Measurements from ENCODE around the gene LBH. TPM values are rescaled to one million over a fixed set of nuclear protein-coding genes. Genes with fewer than 3 reads are reported as not detected.
A peak's percentile ranks its signal among the peaks of the same experiment; 100 is the strongest.
"Not testable (repeated sequence)": the region's sequence is repeated elsewhere in the genome, so short reads cannot be mapped to it uniquely, and the experiment has no call there.

LBH gene
- polyA plus RNA-seq, 6 donors from 2014 or later, result 191 to 297 (median 221) TPM

GRCh38 chr2:30269114-30269770, 37.9 kb downstream of the LBH start:
- not testable (repeated sequence) for ATAC-seq (ENCODE audit: low read depth in 2 of 2); DNase-seq; H3K9me3 Mint-ChIP-seq; H3K36me3 Mint-ChIP-seq; H3K27me3 Mint-ChIP-seq
- Mint-ChIP-seq H3K4me3 (peak overlapping the region in 5 of 8 donors; percentile 18 to 81 (median 39)), H3K4me1 (peaks cover 67 to 98% (median 87%) of the 10 kb centered on the region in 3 donors), H3K27ac (peak overlapping the region in 5 of 6 donors; percentile 35 to 81 (median 74))

DNA sequence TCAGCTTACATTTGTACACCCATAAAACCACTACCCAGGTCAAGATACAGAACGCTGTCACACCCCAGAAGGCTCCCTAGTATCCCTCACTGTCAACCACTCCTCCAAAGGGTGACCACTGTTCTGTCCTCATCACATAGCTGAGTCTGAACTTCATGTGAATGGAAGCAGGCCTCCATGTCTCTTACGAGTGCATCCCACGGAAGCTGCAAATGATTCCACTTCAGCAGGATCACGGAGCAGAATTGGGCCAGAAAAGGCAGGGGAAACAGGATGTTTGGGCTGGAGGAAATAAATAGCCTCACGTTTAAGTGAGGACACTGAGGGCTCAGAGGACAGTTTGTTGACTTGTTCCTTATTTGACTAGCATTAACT, 38.4 kb downstream of the LBH start:
- ATAC-seq (ENCODE audit: low read depth in 2 of 2) (no peak), DNase-seq (no peak)
- Mint-ChIP-seq H3K27ac (peak overlapping the region; percentile 43 to 94 (median 68)), H3K9me3 (no peaks in the 10 kb centered on the region), H3K4me1 (peaks cover 68 to 98% (median 90%) of the 10 kb centered on the region in 3 donors), H3K4me3 (peak overlapping the region in 4 of 8 donors; percentile 18 to 57 (median 40)), H3K36me3 (no peaks in the 10 kb centered on the region), H3K27me3 (no peaks in the 10 kb centered on the region)

DNA sequence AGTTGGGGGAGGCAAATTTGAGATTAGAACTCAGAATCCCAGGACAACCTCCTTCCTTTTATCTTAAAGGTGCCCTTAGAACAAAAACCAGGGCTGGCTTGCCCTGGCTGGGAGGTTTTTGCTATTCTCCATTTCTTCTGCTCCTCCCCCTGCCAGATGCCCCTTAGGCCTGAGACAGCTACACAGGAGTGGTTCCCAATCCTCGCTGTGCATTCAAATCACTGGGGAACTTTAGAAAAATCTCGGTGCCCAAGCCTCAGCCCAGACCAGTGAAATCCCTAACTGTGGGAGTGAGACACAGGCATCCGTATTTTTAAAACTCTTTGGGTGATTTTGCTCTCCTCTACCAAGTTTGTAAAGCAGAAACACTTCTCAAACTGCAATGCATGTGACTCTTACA, 38.8 kb downstream of the LBH start:
- H3K27ac Mint-ChIP-seq, result peak overlapping the region in 5 of 6 donors; percentile 38 to 94 (median 75)
- peak overlapping the region in 6 of 8 donors; percentile 12 to 74 (median 28) for H3K4me3 Mint-ChIP-seq
- no peaks in the 10 kb centered on the region for H3K9me3 Mint-ChIP-seq
- H3K4me1 Mint-ChIP-seq, result peaks cover 68 to 97% (median 89%) of the 10 kb centered on the region in 3 donors
- DNase-seq (no peak), ATAC-seq (ENCODE audit: low read depth in 2 of 2) (no peak)
- H3K27me3 Mint-ChIP-seq, result no peaks in the 10 kb centered on the region
- H3K36me3 Mint-ChIP-seq, result no peaks in the 10 kb centered on the region

- peaks cover 58 to 97% (median 81%) of the 10 kb centered on the region in 3 donors for H3K4me1 Mint-ChIP-seq
- H3K27ac Mint-ChIP-seq, result peak overlapping the region; percentile 0 to 94 (median 65)
- ATAC-seq (ENCODE audit: low read depth in 2 of 2) (peak; percentile 40 to 45), DNase-seq (no peak)
- no peaks in the 10 kb centered on the region for H3K27me3 Mint-ChIP-seq
- no peaks in the 10 kb centered on the region for H3K36me3 Mint-ChIP-seq
- H3K4me3 Mint-ChIP-seq, result peak overlapping the region; percentile 0 to 76 (median 54)
- no peaks in the 10 kb centered on the region for H3K9me3 Mint-ChIP-seq
These were observed 40.0 kb downstream of the LBH start for GRCh38 chr2:30271301-30271700.

DNA sequence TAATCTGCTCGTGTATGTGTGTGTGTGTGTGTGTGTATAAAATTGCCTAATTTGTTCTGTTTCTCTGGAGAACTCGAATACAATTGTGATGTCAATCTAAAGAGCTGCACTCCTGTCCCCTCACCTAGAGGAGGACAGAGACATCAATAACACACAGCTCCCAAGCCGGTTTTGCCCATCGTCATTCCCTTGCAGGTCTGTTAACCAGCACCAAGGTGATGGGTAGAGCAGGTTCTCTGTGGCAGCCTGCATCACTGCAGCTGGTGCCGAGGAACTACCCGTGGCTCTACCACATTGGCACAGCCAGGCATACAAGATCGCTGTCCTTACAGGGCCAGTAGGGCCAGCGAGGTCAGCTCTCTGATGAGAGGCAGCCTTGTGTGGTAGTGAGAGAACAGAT, 41.0 kb downstream of the LBH start:
- H3K27me3 Mint-ChIP-seq, result no peaks in the 10 kb centered on the region
- no peak for DNase-seq
- peaks cover 59 to 97% (median 81%) of the 10 kb centered on the region in 3 donors for H3K4me1 Mint-ChIP-seq
- H3K36me3 Mint-ChIP-seq, result no peaks in the 10 kb centered on the region
- H3K9me3 Mint-ChIP-seq, result no peaks in the 10 kb centered on the region
- peak overlapping the region in 2 of 6 donors; percentile 54 to 59 for H3K27ac Mint-ChIP-seq
- H3K4me3 Mint-ChIP-seq, result peak overlapping the region in 2 of 8 donors; percentile 47 to 51
- no peak for ATAC-seq (ENCODE audit: low read depth in 2 of 2)

DNA sequence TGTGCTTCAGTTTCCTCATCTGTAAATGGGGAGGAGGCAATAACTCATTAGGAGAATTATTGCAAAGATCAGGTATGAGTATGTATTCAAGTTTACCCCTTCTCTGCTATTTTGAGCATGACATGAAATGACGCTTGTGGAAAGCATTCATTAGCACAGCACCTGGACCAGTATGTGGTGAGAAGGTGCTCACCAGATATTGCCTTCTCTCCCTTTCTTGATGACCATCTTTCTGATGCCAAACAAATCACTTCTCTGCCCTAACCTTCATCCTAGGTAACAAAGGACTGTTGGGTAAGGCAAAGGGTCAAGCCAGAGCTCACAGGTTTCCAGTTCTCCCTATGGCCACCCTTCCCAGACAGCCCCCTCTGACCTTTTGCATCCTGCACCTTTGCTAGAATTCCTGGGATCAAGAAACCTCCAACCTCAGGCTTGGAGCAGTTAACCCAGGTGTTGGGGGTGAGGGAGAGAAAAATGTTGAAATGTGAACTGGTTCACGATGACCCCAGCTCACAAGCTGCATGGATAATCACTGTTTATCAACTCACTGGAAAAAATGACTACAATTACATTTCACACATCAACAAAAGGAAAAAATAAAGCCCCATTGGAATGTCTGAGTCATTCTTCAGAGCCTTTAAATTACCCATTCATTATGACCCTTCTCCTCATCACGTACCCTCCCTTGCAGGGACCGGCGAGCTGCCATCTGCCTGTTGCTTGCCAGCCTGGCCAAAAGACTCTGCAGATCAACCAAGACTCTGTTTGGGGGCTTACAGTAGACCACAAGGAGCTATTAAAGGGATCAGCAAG, 41.6 kb downstream of the LBH start:
- no peak for ATAC-seq (ENCODE audit: low read depth in 2 of 2)
- no peaks in the 10 kb centered on the region for H3K27me3 Mint-ChIP-seq
- peaks cover 62 to 99% (median 83%) of the 10 kb centered on the region in 3 donors for H3K4me1 Mint-ChIP-seq
- no peaks in the 10 kb centered on the region for H3K36me3 Mint-ChIP-seq
- DNase-seq, result no peak
- peak overlapping the region in 2 of 8 donors; percentile 22 to 44 for H3K4me3 Mint-ChIP-seq
- H3K9me3 Mint-ChIP-seq, result no peaks in the 10 kb centered on the region
- peak overlapping the region in 5 of 6 donors; percentile 54 to 75 (median 66) for H3K27ac Mint-ChIP-seq

GRCh38 chr2:30273574-30273929, 42.2 kb downstream of the LBH start:
- H3K9me3 Mint-ChIP-seq, result peaks cover 0 to under 1% (median 0%) of the 10 kb centered on the region in 7 donors
- H3K27ac Mint-ChIP-seq, result peak overlapping the region in 3 of 6 donors; percentile 54 to 75 (median 72)
- H3K36me3 Mint-ChIP-seq, result peaks cover 0 to 2% of the 10 kb centered on the region in 2 donors
- peak overlapping the region in 2 of 8 donors; percentile 22 to 44 for H3K4me3 Mint-ChIP-seq
- DNase-seq (no peak), ATAC-seq (ENCODE audit: low read depth in 2 of 2) (no peak)
- peaks cover 67 to 99% (median 83%) of the 10 kb centered on the region in 3 donors for H3K4me1 Mint-ChIP-seq
- no peaks in the 10 kb centered on the region for H3K27me3 Mint-ChIP-seq

GRCh38 chr2:30275256-30275655, 43.9 kb downstream of the LBH start:
- Mint-ChIP-seq H3K27ac (peak overlapping the region in 2 of 6 donors; percentile 16 to 59), H3K9me3 (peaks cover 0 to 5% (median 0%) of the 10 kb centered on the region in 7 donors), H3K4me3 (no peak overlapping the region), H3K4me1 (peaks cover 68 to 99% (median 83%) of the 10 kb centered on the region in 3 donors), H3K27me3 (no peaks in the 10 kb centered on the region), H3K36me3 (peaks cover 0 to 9% of the 10 kb centered on the region in 2 donors)
- no peak for DNase-seq
- no peak for ATAC-seq (ENCODE audit: low read depth in 2 of 2)

DNA sequence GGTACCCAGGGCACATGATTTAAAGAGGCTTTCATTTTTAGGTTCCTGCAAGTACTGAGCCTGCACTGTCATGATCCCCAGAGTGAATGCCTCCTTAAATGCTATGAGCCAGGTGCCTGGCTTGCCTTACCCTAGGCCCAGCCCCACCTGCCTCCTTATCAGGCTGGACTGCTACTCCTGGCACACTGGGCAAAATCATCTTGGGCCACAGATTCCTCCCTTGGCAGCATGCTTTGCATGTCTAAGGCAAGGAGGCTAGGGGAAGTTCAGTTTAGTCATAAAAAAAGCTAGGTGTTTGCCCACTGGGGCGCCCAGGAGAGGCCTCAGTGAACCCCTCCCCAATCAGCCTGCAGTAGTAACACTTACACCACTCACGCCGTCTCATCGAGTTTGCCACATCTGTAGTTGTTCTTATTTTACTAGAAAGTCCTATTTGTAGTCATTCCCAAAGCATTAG, 45.1 kb downstream of the LBH start:
- H3K36me3 Mint-ChIP-seq, result peaks cover 4 to 9% of the 10 kb centered on the region in 2 donors
- peaks cover 73 to 99% (median 83%) of the 10 kb centered on the region in 3 donors for H3K4me1 Mint-ChIP-seq
- peak; percentile 90 to 95 for ATAC-seq (ENCODE audit: low read depth in 2 of 2)
- peak; percentile 43 for DNase-seq
- peak overlapping the region; percentile 44 to 85 (median 74) for H3K27ac Mint-ChIP-seq
- peak overlapping the region; percentile 0 to 85 (median 50) for H3K4me3 Mint-ChIP-seq
- H3K9me3 Mint-ChIP-seq, result peaks cover 0 to 14% (median 0%) of the 10 kb centered on the region in 7 donors
- no peaks in the 10 kb centered on the region for H3K27me3 Mint-ChIP-seq

GRCh38 chr2:30277582-30277981, 46.2 kb downstream of the LBH start:
- Mint-ChIP-seq H3K27ac (peak overlapping the region in 5 of 6 donors; percentile 41 to 93 (median 82)), H3K4me1 (peaks cover 69 to 99% (median 83%) of the 10 kb centered on the region in 3 donors), H3K36me3 (peaks cover 4 to 9% of the 10 kb centered on the region in 2 donors), H3K9me3 (peaks cover 0 to 14% (median 0%) of the 10 kb centered on the region in 7 donors), H3K4me3 (peak overlapping the region in 4 of 8 donors; percentile 58 to 85 (median 70)), H3K27me3 (no peaks in the 10 kb centered on the region)
- DNase-seq (no peak), ATAC-seq (ENCODE audit: low read depth in 2 of 2) (no peak)

DNA sequence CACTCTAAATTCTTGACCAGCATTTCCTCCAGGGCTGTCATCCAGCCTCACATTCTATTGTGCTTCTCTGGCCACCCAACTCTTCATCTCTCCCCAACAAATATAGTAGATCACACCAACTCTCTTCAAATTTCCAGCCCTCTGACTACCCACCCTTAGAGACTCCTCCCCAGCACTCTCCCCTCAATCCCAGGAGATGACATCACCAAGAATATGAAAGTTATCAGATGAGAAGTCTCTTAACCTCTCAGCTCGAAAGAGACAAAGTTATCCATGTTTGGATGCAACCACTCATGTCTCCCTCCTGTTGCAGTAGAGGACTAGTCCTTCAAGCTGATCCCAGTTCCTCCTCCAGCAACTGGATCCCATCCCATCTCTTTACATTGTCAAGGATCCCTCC, 47.1 kb downstream of the LBH start:
- peak overlapping the region in 5 of 8 donors; percentile 9 to 84 (median 39) for H3K4me3 Mint-ChIP-seq
- H3K9me3 Mint-ChIP-seq, result peaks cover 0 to 14% (median 0%) of the 10 kb centered on the region in 7 donors
- DNase-seq (no peak), ATAC-seq (ENCODE audit: low read depth in 2 of 2) (no peak)
- peaks cover 70 to 99% (median 83%) of the 10 kb centered on the region in 3 donors for H3K4me1 Mint-ChIP-seq
- peaks cover 4 to 9% of the 10 kb centered on the region in 2 donors for H3K36me3 Mint-ChIP-seq
- H3K27me3 Mint-ChIP-seq, result no peaks in the 10 kb centered on the region
- H3K27ac Mint-ChIP-seq, result peak overlapping the region; percentile 24 to 94 (median 78)

DNA sequence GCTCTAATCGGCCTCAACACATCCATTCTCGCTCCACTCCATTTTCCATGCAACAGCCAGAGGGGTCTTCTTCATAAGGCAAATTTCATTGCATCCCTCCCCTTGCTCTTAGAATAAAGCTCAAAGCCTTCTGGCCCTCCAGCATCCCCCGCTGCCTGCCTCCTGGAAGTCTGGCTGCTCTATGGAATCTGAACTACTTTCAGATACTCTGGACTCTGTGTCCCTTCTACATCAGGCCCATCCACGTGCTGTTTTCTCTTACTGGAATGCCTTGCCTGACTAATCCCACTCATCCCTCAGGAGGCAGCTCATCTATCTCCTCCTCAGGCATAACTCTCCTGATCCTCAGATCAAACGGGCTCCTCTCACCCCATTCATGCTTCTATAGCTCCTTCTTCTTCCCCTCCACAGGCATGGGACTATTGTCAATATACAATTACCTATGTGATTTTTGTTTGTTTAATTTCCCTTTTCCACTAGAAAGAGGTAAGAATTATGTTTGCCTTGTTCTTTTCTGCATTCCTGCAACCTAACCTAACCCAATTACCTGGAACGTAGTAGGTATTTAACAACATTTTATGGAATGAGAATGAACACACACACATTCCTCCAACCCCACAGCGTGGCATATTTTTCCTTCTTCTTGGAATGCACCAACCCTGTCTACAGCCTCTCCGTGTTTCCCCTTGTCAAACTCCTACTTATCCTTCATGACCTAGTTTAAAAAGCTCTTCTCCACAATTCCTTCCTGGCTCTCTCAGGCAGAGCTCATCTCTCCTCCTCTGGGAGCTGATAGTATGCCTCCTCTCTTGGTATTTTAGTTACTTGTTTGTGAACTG, 49.5 kb downstream of the LBH start:
- H3K27ac Mint-ChIP-seq, result peak overlapping the region; percentile 32 to 97 (median 93)
- peaks cover 4 to 15% of the 10 kb centered on the region in 2 donors for H3K36me3 Mint-ChIP-seq
- peak overlapping the region in 7 of 8 donors; percentile 15 to 81 (median 72) for H3K4me3 Mint-ChIP-seq
- ATAC-seq (ENCODE audit: low read depth in 2 of 2), result no peak
- peaks cover 78 to 98% (median 97%) of the 10 kb centered on the region in 3 donors for H3K4me1 Mint-ChIP-seq
- no peak for DNase-seq
- H3K27me3 Mint-ChIP-seq, result no peaks in the 10 kb centered on the region
- H3K9me3 Mint-ChIP-seq, result peaks cover 0 to 14% (median 0%) of the 10 kb centered on the region in 7 donors

Measured in naive B cell (primary cell).